ENCODE measurements around the gene CDX1. TPM values are rescaled to one million over a fixed set of nuclear protein-coding genes. Genes with fewer than 3 reads are reported as not detected.

Gene CDX1
- total RNA-seq, 1 donor from 2014 or later = 0.49 TPM

GRCh38 chr5:150208187-150209098 lies 41.9 kb downstream of the CDX1 start:
- no peak for DNase-seq

GRCh38 chr5:150209099-150209635 lies 42.6 kb downstream of the CDX1 start:
- DNase-seq = no peak

- DNase-seq = no peak
These were observed 44.1 kb downstream of the CDX1 start for GRCh38 chr5:150210644-150211043.

- no peak for DNase-seq
These were observed 44.8 kb downstream of the CDX1 start for GRCh38 chr5:150211156-150212030.

GRCh38 chr5:150213530-150213929 lies 47.0 kb downstream of the CDX1 start:
- peak; percentile 6 for DNase-seq

GRCh38 chr5:150214289-150214688 lies 47.7 kb downstream of the CDX1 start:
- DNase-seq = no peak

- DNase-seq = peak; percentile 39
These were observed 49.7 kb downstream of the CDX1 start for GRCh38 chr5:150215979-150216944.

- no peak for DNase-seq
These were observed 50.5 kb downstream of the CDX1 start for GRCh38 chr5:150217038-150217437.

GRCh38 chr5:150217873-150218692 lies 51.5 kb downstream of the CDX1 start:
- DNase-seq = peak; percentile 83

GRCh38 chr5:150218693-150219035 lies 52.1 kb downstream of the CDX1 start:
- DNase-seq = no peak

GRCh38 chr5:150219142-150219541 lies 52.6 kb downstream of the CDX1 start:
- DNase-seq = no peak

GRCh38 chr5:150219861-150220260 lies 53.3 kb downstream of the CDX1 start:
- no peak for DNase-seq

- no peak for DNase-seq
These were observed 54.9 kb downstream of the CDX1 start for GRCh38 chr5:150221471-150221870.

GRCh38 chr5:150222906-150223305 lies 56.3 kb downstream of the CDX1 start:
- DNase-seq = no peak

- no peak for DNase-seq
These were observed 56.9 kb downstream of the CDX1 start for GRCh38 chr5:150223474-150223873.

GRCh38 chr5:150224483-150225027 lies 58.0 kb downstream of the CDX1 start:
- DNase-seq = no peak

- no peak for DNase-seq
These were observed 60.5 kb downstream of the CDX1 start for GRCh38 chr5:150227036-150227435.

GRCh38 chr5:150227606-150228273 lies 61.2 kb downstream of the CDX1 start:
- DNase-seq = no peak

GRCh38 chr5:150229571-150229970 lies 63.0 kb downstream of the CDX1 start:
- no peak for DNase-seq

GRCh38 chr5:150230842-150231241 lies 64.3 kb downstream of the CDX1 start:
- DNase-seq = no peak

Data from skin of body (tissue), 2 donors.